ENCODE results near the gene TMEM190.

GRCh38 chr19:55407800-55408532, 31.3 kb downstream of the TMEM190 start:
- TF ChIP-seq POLR2A (IDR thresholded peaks at IDR 0.05) (no peak), CTCF (IDR thresholded peaks at IDR 0.05) (no peak)
